ENCODE results near the gene WDR5.
A peak's percentile ranks its signal among the peaks of the same experiment; 100 is the strongest.
"Not testable (repeated sequence)": the region's sequence is repeated elsewhere in the genome, so short reads cannot be mapped to it uniquely, and the experiment has no call there.

WDR5 gene

GRCh38 chr9:134135343-134136117 is at the start of gene WDR5:
TSS of gene WDR5 (plus strand) at chr9:134136082. CDS start at chr9:134139878, 3,796 bp downstream.
- peak; percentile 86 for DNase-seq

- no peak for DNase-seq
These were observed 47.7 kb upstream of the WDR5 start for GRCh38 chr9:134088063-134088725.

- DNase-seq, result no peak
These were observed 45.9 kb upstream of the WDR5 start for GRCh38 chr9:134089972-134090371.

GRCh38 chr9:134099123-134099761 is 36.6 kb upstream of the WDR5 start:
- peak; percentile 48 for DNase-seq

GRCh38 chr9:134100040-134100439 is 35.8 kb upstream of the WDR5 start:
- DNase-seq, result no peak

- DNase-seq, result not testable (repeated sequence)
These were observed 34.7 kb upstream of the WDR5 start for GRCh38 chr9:134101133-134101532.

- no peak for DNase-seq
These were observed 34.2 kb upstream of the WDR5 start for GRCh38 chr9:134101623-134102149.

- no peak for DNase-seq
These were observed 32.4 kb upstream of the WDR5 start for GRCh38 chr9:134103391-134103998.

GRCh38 chr9:134111064-134111463 is 24.8 kb upstream of the WDR5 start:
- DNase-seq, result no peak

- DNase-seq, result no peak
These were observed 23.3 kb upstream of the WDR5 start for GRCh38 chr9:134112561-134112960.

- not testable (repeated sequence) for DNase-seq
These were observed 16.9 kb upstream of the WDR5 start for GRCh38 chr9:134118972-134119371.

- no peak for DNase-seq
These were observed 12.1 kb upstream of the WDR5 start for GRCh38 chr9:134123764-134124128.

GRCh38 chr9:134125413-134126095 is 10.3 kb upstream of the WDR5 start:
- DNase-seq, result no peak

- DNase-seq, result no peak
These were observed 9.5 kb upstream of the WDR5 start for GRCh38 chr9:134126373-134126772.

GRCh38 chr9:134127065-134127580 is 8.8 kb upstream of the WDR5 start:
- DNase-seq, result no peak

- DNase-seq, result no peak
These were observed 8.3 kb upstream of the WDR5 start for GRCh38 chr9:134127616-134128015.

GRCh38 chr9:134128727-134129679 is 6.9 kb upstream of the WDR5 start:
- DNase-seq, result no peak

GRCh38 chr9:134130503-134131375 is 5.1 kb upstream of the WDR5 start:
- no peak for DNase-seq

GRCh38 chr9:134131471-134132207 is 4.2 kb upstream of the WDR5 start:
- no peak for DNase-seq
